B cell (primary cell): ENCODE results near the gene PLCB1. TPM values are rescaled to one million over a fixed set of nuclear protein-coding genes. Genes with fewer than 3 reads are reported as not detected.

Experiments used
- ATAC-seq: fragments of 200-7000 bp; cut with Tn5 transposase; one replicate; pipeline ENCODE4 v1.10.0; 2021; ENCODE audit warnings: low read depth, mild to moderate bottlenecking, moderate number of reproducible peaks, moderate library complexity
- CTCF ChIA-PET: fragments of 350-600 bp; sonication (Branson Sonifier 250); formaldehyde crosslinking; loops from one replicate; lab custom pipeline; 2021; ENCODE audit warnings: antibody characterized with exemption, inconsistent platforms; lab: Charles Lee
- POLR2A ChIA-PET: fragments of 350-600 bp; sonication (Branson Sonifier 250); formaldehyde crosslinking; loops from one replicate; lab custom pipeline; 2021; ENCODE audit warnings: antibody characterized with exemption; lab: Charles Lee
- DNase-seq: peaks from one replicate; pipeline ENCODE4 v3.0.0; 2013
- H2AFZ ChIP-seq: 2 replicates; pipeline ENCODE4 v1.6.1; 2012; ENCODE audit warnings: mild to moderate bottlenecking, low read depth, low read length; ENCODE audit not compliant: insufficient read depth, poor library complexity, severe bottlenecking
- H3K27ac ChIP-seq, 2 donors: 1 replicate in 1 of 2; 2 replicates in 1 of 2; pipeline ENCODE4 v1.5.1; 2012 to 2013; ENCODE audit warnings: low read length in 2 of 2, mild to moderate bottlenecking in 2 of 2, moderate library complexity in 1 of 2
- H3K27me3 ChIP-seq, 4 experiments: fragments of 200-600 bp in 1 of 4; sonication (generic) in 1 of 4; replicated peaks in 1 of 4; 1 replicate in 2 of 4; 2 replicates in 2 of 4; pipeline versions ENCODE4 v1.6.1 to v1.7.0; 2013 to 2016; ENCODE audit warnings: low read length in 3 of 4, mild to moderate bottlenecking in 2 of 4, mixed read lengths in 1 of 4, moderate library complexity in 1 of 4; ENCODE audit not compliant: insufficient read depth in 4 of 4, control insufficient read depth in 3 of 4; ENCODE audit errors: control extremely low read depth in 1 of 4
- H3K36me3 ChIP-seq, 2 experiments: replicated peaks in 1 of 2; 1 replicate in 1 of 2; 2 replicates in 1 of 2; pipeline versions ENCODE4 v1.6.1 to v1.7.1; 2013; ENCODE audit warnings: low read length in 1 of 2; ENCODE audit not compliant: insufficient read depth in 2 of 2, control insufficient read depth in 1 of 2; ENCODE audit errors: control extremely low read depth in 1 of 2, extremely low read depth in 1 of 2
- H3K4me1 ChIP-seq, 2 donors: fragments of 200-600 bp in 1 of 2; sonication (generic) in 1 of 2; 1 replicate in 1 of 2; 2 replicates in 1 of 2; pipeline versions ENCODE4 v1.5.1 to v1.6.1; 2013 to 2017; ENCODE audit warnings: low read length in 2 of 2; ENCODE audit not compliant: control insufficient read depth in 2 of 2, insufficient read depth in 2 of 2
- H3K4me2 ChIP-seq: replicated peaks from 2 replicates; pipeline ENCODE3; 2012; ENCODE audit warnings: mild to moderate bottlenecking, low read depth, low read length; ENCODE audit not compliant: poor library complexity, severe bottlenecking
- H3K4me3 ChIP-seq, 5 experiments: fragments of 200-600 bp in 1 of 5; sonication (generic) in 1 of 5; 1 replicate in 3 of 5; 2 replicates in 2 of 5; pipeline versions ENCODE4 v1.5.1 to v1.7.0; 2011 to 2016; ENCODE audit warnings: low read length in 4 of 5, mild to moderate bottlenecking in 4 of 5, low read depth in 2 of 5, control low read depth in 1 of 5, moderate library complexity in 1 of 5; ENCODE audit not compliant: insufficient read depth in 1 of 5; ENCODE audit errors: control extremely low read depth in 1 of 5, extremely low read depth in 1 of 5
- H3K79me2 ChIP-seq: fragments of 200-600 bp; sonication (generic); one replicate; pipeline ENCODE4 v1.6.0; 2016; ENCODE audit warnings: low read length; ENCODE audit not compliant: control insufficient read depth, insufficient read depth
- H3K9ac ChIP-seq: fragments of 200-600 bp; sonication (generic); 2 replicates; pipeline ENCODE4 v1.6.1; 2017; ENCODE audit warnings: mild to moderate bottlenecking, low read length, moderate library complexity
- H3K9me3 ChIP-seq, 3 donors: one replicate each; pipeline versions ENCODE4 v1.6.1 to v1.7.1; 2013; ENCODE audit warnings: low read length in 2 of 3; ENCODE audit not compliant: control insufficient read depth in 2 of 3, insufficient read depth in 1 of 3; ENCODE audit errors: control extremely low read depth in 1 of 3
- H4K20me1 ChIP-seq: 2 replicates; pipeline ENCODE4 v1.6.0; 2012; ENCODE audit warnings: mild to moderate bottlenecking, low read length; ENCODE audit not compliant: insufficient read depth, control insufficient read depth, poor library complexity, severe bottlenecking
- H3K27ac Mint-ChIP-seq: one replicate; pipeline ENCODE4 v1.8.0; 2021; ENCODE audit warnings: mixed read lengths
- H3K27me3 Mint-ChIP-seq: one replicate; pipeline ENCODE4 v1.8.0; 2021; ENCODE audit warnings: mixed read lengths
- H3K4me1 Mint-ChIP-seq: one replicate; pipeline ENCODE4 v1.8.0; 2021; ENCODE audit warnings: mixed read lengths
- H3K4me3 Mint-ChIP-seq: one replicate; pipeline ENCODE4 v1.8.0; 2021; ENCODE audit warnings: mixed read lengths
- H3K9me3 Mint-ChIP-seq: one replicate; pipeline ENCODE4 v1.8.0; 2022; ENCODE audit warnings: mixed read lengths; ENCODE audit not compliant: insufficient read depth
- CTCF ChIP-seq: fragments of 200-600 bp; IDR thresholded peaks from one replicate; pipeline ENCODE4 v1.8.0; 2022; ENCODE audit warnings: antibody characterized with exemption, mild to moderate bottlenecking
- EZH2 ChIP-seq: IDR thresholded peaks from 2 replicates; pipeline ENCODE4 v1.6.1; 2012; ENCODE audit warnings: borderline replicate concordance, low read depth, mild to moderate bottlenecking, moderate library complexity, low read length; ENCODE audit not compliant: insufficient read depth, poor library complexity, severe bottlenecking
- WGBS: methylation state at CpG from one replicate; pipeline ENCODE4 v1.1.5; 2013; ENCODE audit warnings: missing lambda C conversion rate; ENCODE audit not compliant: insufficient coverage; 5-methylcytosine and 5-hydroxymethylcytosine counted together
- intact Hi-C: fragments of 100-400 bp; cut with micrococcal nuclease; formaldehyde crosslinking; loops from one replicate; pipeline ENCODE4 v1.10.0; 2022
- polyA plus RNA-seq: library from polyadenylated mRNA; depleted of rRNA; stranded (reverse); fragments of >200 nt; gene quantifications from 2 replicates; pipeline ENCODE4 v1.2.3, GENCODE V29; 2012
- total RNA-seq, 2 donors: library from RNA; stranded (reverse); fragments of 120-200 nt in 1 of 2; gene quantifications; 1 replicate in 1 of 2; 2 replicates in 1 of 2; pipeline versions ENCODE4 v1.2.3 to v1.2.4, GENCODE V29; 2013 to 2022

Gene PLCB1
- total and polyA plus RNA-seq, 2 donors (not counting 1 experiment from before 2014, with no cell fraction given) = 0.18 to 0.47 TPM

DNA sequence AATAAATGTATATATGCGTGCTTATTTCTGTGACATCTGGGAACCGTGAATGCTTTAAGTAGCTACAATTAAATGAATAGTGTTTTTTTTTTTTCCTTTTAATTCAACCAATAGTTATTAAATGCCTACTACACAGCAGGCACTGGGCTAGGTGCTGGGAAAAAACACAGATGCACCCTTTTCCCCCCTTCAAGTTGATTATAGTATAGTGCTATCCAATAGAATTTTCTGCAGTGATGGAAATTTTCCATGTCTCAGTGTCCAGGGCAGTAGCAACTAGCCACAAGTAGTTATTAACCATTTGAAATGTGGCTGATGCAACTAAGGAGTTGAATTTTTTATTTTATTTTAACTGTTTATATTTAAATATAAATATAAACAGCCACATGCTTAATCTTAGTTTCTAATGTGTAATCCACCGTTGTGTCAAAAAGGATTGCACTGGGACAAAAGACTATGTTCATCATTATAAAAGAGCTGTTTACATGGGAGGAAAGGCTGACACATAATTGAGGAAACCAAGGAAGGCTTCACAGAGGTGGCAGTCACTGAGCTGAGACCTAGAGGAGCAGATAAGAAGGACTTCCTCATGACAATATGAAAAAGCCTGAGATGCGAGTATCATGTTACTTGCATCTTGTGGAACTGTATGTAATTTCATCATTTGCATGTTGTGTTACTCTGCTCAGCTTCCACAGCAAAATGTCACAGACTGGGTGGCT is 675.6 kb downstream of the PLCB1 start:
- no peaks in the 10 kb centered on the region for H3K9me3 Mint-ChIP-seq
- no peaks in the 10 kb centered on the region for H3K27me3 Mint-ChIP-seq
- intact Hi-C loops = no loop called here
- ChIA-PET POLR2A (no interaction called here), CTCF (interaction anchor here (0.7 kb wide), 1 partner anchor 18 kb away, joined by 3 read pairs; no protein-coding TSS in a partner anchor)
- Histone ChIP-seq H3K79me2 (no peaks in the 10 kb centered on the region), H3K36me3 (no peaks in the 10 kb centered on the region), H2AFZ (no peak overlapping the region), H3K4me2 (no peak overlapping the region), H4K20me1 (no peaks in the 10 kb centered on the region), H3K4me1 (no peaks in the 10 kb centered on the region), H3K4me3 (no peak overlapping the region), H3K27me3 (no peaks in the 10 kb centered on the region), H3K9me3 (peaks cover 0 to 3% (median 0%) of the 10 kb centered on the region in 3 donors), H3K27ac (no peak overlapping the region), H3K9ac (no peak overlapping the region)
- H3K27ac Mint-ChIP-seq = no peak overlapping the region
- no peak overlapping the region for H3K4me3 Mint-ChIP-seq
- no peak for ATAC-seq
- no peak for TF ChIP-seq CTCF
- TF ChIP-seq EZH2 = no peak
- DNase-seq = no peak
- no peaks in the 10 kb centered on the region for H3K4me1 Mint-ChIP-seq
- WGBS = no CpG with 5 or more reads among the region's 4 CpGs

GRCh38 chr20:8808202-8808535 is 676.1 kb downstream of the PLCB1 start:
- POLR2A ChIA-PET = no interaction called here
- no peak overlapping the region for H3K4me2 ChIP-seq
- no peak overlapping the region for H3K27ac ChIP-seq
- H3K4me3 ChIP-seq = no peak overlapping the region
- H3K36me3 ChIP-seq = no peaks in the 10 kb centered on the region
- peaks cover 0 to 3% (median 0%) of the 10 kb centered on the region in 3 donors for H3K9me3 ChIP-seq
- ATAC-seq (no peak), DNase-seq (no peak)
- Mint-ChIP-seq H3K27ac (no peak overlapping the region), H3K9me3 (no peaks in the 10 kb centered on the region), H3K27me3 (no peaks in the 10 kb centered on the region), H3K4me1 (no peaks in the 10 kb centered on the region), H3K4me3 (no peak overlapping the region)
- no peaks in the 10 kb centered on the region for H3K27me3 ChIP-seq
- no peaks in the 10 kb centered on the region for H3K79me2 ChIP-seq
- intact Hi-C loops = no loop called here
- no peaks in the 10 kb centered on the region for H4K20me1 ChIP-seq
- CTCF ChIA-PET = no interaction called here
- no peaks in the 10 kb centered on the region for H3K4me1 ChIP-seq
- TF ChIP-seq CTCF (no peak), EZH2 (no peak)
- H3K9ac ChIP-seq = no peak overlapping the region
- 68% methylated on average over 3 of the region's 5 CpGs for WGBS
- no peak overlapping the region for H2AFZ ChIP-seq
